Ovary (tissue), 3 donors: ENCODE measurements around the gene TNFSF12.

Experiments used
- CTCF ChIP-seq, 3 donors: fragments of 450-650 bp in 2 of 3; fragments of 200-600 bp in 1 of 3; IDR thresholded peaks; one replicate each; pipeline versions ENCODE4 v1.5.1 to v1.8.0; 2016 to 2022; ENCODE audit warnings: antibody characterized with exemption in 3 of 3, mild to moderate bottlenecking in 1 of 3
- EP300 ChIP-seq: sonication (generic); formaldehyde crosslinking; IDR thresholded peaks from one replicate; pipeline ENCODE4 v1.6.1; 2017; ENCODE audit warnings: antibody characterized with exemption
- POLR2A ChIP-seq: fragments of 450-650 bp; IDR thresholded peaks from one replicate; pipeline ENCODE4 v1.6.1; 2017; ENCODE audit warnings: antibody characterized with exemption, mild to moderate bottlenecking, moderate library complexity
- donor health status: DM: no; HTN: no; CAD: no.

GRCh38 chr17:7582396-7583252 is 33.8 kb downstream of the TNFSF12 start:
- TF ChIP-seq CTCF (IDR thresholded peaks at IDR 0.05) (no peak), POLR2A (no peak), EP300 (no peak)
